Measurements from ENCODE around the gene COPA. TPM values are rescaled to one million over a fixed set of nuclear protein-coding genes. Genes with fewer than 3 reads are reported as not detected.
"Not testable (repeated sequence)": the region's sequence is repeated elsewhere in the genome, so short reads cannot be mapped to it uniquely, and the experiment has no call there.

COPA gene
- total RNA-seq, 1 donor from 2014 or later, result 94.8 TPM

- DNase-seq (ENCODE audit: low spot score) (no peak), ATAC-seq (no peak)
Measured at GRCh38 chr1:160330119-160330518, 12.9 kb downstream of the COPA start.

GRCh38 chr1:160328184-160328583 lies 14.9 kb downstream of the COPA start:
- DNase-seq (ENCODE audit: low spot score), result no peak
- ATAC-seq, result no peak

- no peak for DNase-seq (ENCODE audit: low spot score)
Measured at GRCh38 chr1:160326418-160326817, 16.6 kb downstream of the COPA start.

GRCh38 chr1:160325252-160325651 lies 17.8 kb downstream of the COPA start:
- ATAC-seq (no peak), DNase-seq (ENCODE audit: low spot score) (no peak)

More at GRCh38 chr1:160326418-160326817, 16.6 kb downstream of the COPA start:
- ATAC-seq, result no peak

- no peak for DNase-seq (ENCODE audit: low spot score)
Measured at GRCh38 chr1:160322831-160323230, 20.2 kb downstream of the COPA start.

GRCh38 chr1:160315359-160315758 lies 27.7 kb downstream of the COPA start:
- ATAC-seq, result no peak
- DNase-seq (ENCODE audit: low spot score), result no peak

More at GRCh38 chr1:160322831-160323230, 20.2 kb downstream of the COPA start:
- no peak for ATAC-seq

- no peak for DNase-seq (ENCODE audit: low spot score)
- no peak for ATAC-seq
Measured at GRCh38 chr1:160309571-160309970, 33.5 kb downstream of the COPA start.

- ATAC-seq (no peak), DNase-seq (ENCODE audit: low spot score) (no peak)
Measured at GRCh38 chr1:160309185-160309557, 33.9 kb downstream of the COPA start.

- DNase-seq (ENCODE audit: low spot score), result no peak
- ATAC-seq, result no peak
Measured at GRCh38 chr1:160308451-160309184, 34.4 kb downstream of the COPA start.

GRCh38 chr1:160307118-160307791 lies 35.8 kb downstream of the COPA start:
- DNase-seq (ENCODE audit: low spot score) (no peak), ATAC-seq (no peak)

GRCh38 chr1:160300173-160300572 lies 42.9 kb downstream of the COPA start:
- ATAC-seq, result no peak

GRCh38 chr1:160296036-160296435 lies 47.0 kb downstream of the COPA start:
- DNase-seq (ENCODE audit: low spot score) (no peak), ATAC-seq (no peak)

More at GRCh38 chr1:160300173-160300572, 42.9 kb downstream of the COPA start:
- no peak for DNase-seq (ENCODE audit: low spot score)

- DNase-seq (ENCODE audit: low spot score) (peak; percentile 74), ATAC-seq (peak; percentile 66)
Measured at GRCh38 chr1:160293020-160293968, 49.8 kb downstream of the COPA start.

GRCh38 chr1:160291248-160292220 lies 51.5 kb downstream of the COPA start:
- peak; percentile 84 for ATAC-seq

GRCh38 chr1:160287769-160288168 lies 55.3 kb downstream of the COPA start:
- DNase-seq (ENCODE audit: low spot score); ATAC-seq: not testable (repeated sequence)

More at GRCh38 chr1:160291248-160292220, 51.5 kb downstream of the COPA start:
- DNase-seq (ENCODE audit: low spot score), result peak; percentile 66

- ATAC-seq (no peak), DNase-seq (ENCODE audit: low spot score) (no peak)
Measured at GRCh38 chr1:160285506-160285905, 57.5 kb downstream of the COPA start.

- ATAC-seq (peak; percentile 96), DNase-seq (ENCODE audit: low spot score) (peak; percentile 94)
Measured at GRCh38 chr1:160284782-160285344, 58.2 kb downstream of the COPA start, which contains the start of gene PEX19. Gene PEX19 (minus strand): TSS chr1:160285133. CDS start chr1:160285124, 9 bp downstream.

GRCh38 chr1:160284220-160284781 lies 58.7 kb downstream of the COPA start:
- peak; percentile 88 for ATAC-seq
- peak; percentile 90 for DNase-seq (ENCODE audit: low spot score)

- ATAC-seq (no peak), DNase-seq (ENCODE audit: low spot score) (no peak)
Measured at GRCh38 chr1:160282807-160283206, 60.2 kb downstream of the COPA start.
